ENCODE data around the gene HS3ST5.

- TF ChIP-seq CTCF (IDR thresholded peaks at IDR 0.05) (no peak), POLR2A (IDR thresholded peaks at IDR 0.05) (no peak)
These were observed 188.0 kb downstream of the HS3ST5 start for GRCh38 chr6:114154812-114155211.
